ENCODE measurements around the gene NPHP4.

DNA sequence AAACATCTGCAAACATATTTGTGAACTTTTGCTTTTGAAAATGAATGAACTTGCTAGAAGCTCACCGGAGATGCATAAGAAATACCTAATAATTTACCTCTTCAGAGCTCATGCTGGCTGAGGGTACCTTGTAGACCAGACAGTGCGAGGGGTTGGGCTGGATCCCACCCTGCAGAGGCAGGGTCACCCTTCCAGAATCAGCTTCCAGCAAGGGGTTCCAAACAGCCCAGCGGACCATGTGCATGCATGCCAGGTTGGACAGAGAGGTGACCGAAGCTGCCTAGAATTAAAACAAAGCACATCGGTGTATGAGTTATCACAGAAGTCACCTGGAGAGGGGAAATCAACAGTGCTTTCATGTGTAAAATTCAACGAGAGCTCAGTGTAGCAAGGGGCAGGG, 59.2 kb downstream of the NPHP4 start:
- no peak for TF ChIP-seq POLR2AphosphoS5 (IDR thresholded peaks at IDR 0.05; ENCODE audit: borderline replicate concordance, low read depth, low read length)
- no peak for TF ChIP-seq EZH2 (IDR thresholded peaks at IDR 0.05)
- TF ChIP-seq FOXP2 (optimal IDR thresholded peaks at IDR 0.05; ENCODE audit: control extremely low read depth, extremely low read length, insufficient read depth) = no peak

Data from SK-N-MC (cell line).